Pulmonary artery endothelial cell (primary cell): Measurements from ENCODE around the gene MYL12A. TPM values are rescaled to one million over a fixed set of nuclear protein-coding genes. Genes with fewer than 3 reads are reported as not detected.
"Not testable (repeated sequence)": the region's sequence is repeated elsewhere in the genome, so short reads cannot be mapped to it uniquely, and the experiment has no call there.

Experiments used
- DNase-seq: peaks from one replicate; pipeline ENCODE4 v3.0.0-alpha.2; 2011; ENCODE audit warnings: low read depth, low spot score
- total RNA-seq: library from RNA; depleted of rRNA; stranded (reverse); fragments of >200 nt; gene quantifications from 2 replicates; pipeline ENCODE4 v1.2.3, GENCODE V29; 2014

Gene MYL12A
- total RNA-seq, result 895 and 1,553 TPM in 2 replicates

GRCh38 chr18:3247240-3248061 is at the start of gene MYL12A:
MYL12A (plus strand) TSS chr18:3247801; CDS start chr18:3253248, 5,447 bp downstream.
- peak; percentile 97 for DNase-seq

- not testable (repeated sequence) for DNase-seq
Observed at GRCh38 chr18:3198260-3198860, 49.2 kb upstream of the MYL12A start.

- DNase-seq, result no peak
Observed at GRCh38 chr18:3199942-3200645, 47.5 kb upstream of the MYL12A start.

DNA sequence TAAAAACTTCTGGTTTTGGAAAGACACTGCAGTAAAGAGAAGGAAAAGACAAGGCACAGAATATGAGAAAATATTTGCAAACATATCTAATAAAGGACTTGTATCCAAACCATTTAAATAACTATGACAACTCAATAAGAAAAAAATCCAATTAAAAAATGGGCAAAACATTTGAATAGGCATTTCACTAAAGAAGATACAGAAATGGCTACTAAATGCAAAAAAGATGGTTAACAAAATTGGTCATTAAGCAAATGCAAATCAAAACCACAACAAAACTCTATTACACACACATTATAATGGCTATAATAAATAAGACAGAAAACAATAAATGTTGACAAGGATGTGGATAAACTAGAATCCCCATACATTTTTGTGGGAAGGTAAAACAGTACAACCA is 42.4 kb upstream of the MYL12A start:
- no peak for DNase-seq

DNA sequence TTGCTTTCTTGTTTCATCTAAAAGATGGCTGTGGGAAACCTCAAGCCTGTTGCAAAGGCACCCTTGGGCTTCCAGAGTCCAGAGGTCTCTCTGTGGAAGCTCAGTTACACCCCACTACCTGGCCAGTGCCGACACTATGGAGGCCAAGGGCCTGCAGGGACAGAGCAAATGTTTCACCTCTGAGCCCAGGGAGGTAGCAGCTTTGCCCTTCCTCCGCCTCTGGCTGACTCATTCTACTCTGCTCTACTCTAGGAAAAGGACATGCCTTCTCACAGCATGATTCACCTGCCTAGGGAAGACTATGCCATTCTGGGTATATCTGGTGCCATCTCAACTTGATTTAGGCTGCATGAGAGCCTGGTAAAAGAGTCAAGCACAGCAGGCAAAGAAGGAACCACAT is 40.0 kb upstream of the MYL12A start:
- DNase-seq, result no peak

DNA sequence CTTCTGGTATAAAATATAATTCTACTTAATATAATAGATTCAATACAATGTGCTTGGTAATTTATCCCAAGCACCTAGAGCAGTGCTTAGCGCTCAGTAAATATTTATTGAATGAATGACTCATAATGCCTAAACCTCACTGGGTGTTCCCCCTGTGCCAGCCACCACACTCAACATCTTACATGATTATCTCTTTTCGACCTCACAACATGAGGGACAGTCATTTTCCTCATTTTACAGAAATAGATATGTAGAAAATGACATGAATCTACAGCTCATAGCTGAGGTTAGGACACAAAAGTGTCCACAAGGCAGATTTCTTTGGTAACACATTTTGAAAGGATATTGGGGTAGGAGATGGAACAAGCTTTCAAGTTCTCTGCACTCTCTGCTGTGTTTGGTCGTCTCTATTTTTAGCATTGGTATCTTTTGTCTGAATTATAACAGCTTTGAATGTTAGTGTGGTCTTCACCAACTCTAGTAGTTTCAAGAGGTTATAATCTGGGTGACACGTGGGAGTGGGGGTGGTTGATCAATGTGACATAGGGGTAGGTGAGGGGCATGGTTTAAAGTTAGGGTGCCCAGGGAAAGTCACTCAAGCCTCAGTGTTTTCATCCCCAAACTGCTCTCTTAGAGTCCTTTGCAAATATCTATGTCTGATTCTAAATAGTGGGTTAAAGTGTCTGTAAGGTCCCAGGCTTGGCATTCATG is 37.6 kb upstream of the MYL12A start:
- DNase-seq, result no peak

DNA sequence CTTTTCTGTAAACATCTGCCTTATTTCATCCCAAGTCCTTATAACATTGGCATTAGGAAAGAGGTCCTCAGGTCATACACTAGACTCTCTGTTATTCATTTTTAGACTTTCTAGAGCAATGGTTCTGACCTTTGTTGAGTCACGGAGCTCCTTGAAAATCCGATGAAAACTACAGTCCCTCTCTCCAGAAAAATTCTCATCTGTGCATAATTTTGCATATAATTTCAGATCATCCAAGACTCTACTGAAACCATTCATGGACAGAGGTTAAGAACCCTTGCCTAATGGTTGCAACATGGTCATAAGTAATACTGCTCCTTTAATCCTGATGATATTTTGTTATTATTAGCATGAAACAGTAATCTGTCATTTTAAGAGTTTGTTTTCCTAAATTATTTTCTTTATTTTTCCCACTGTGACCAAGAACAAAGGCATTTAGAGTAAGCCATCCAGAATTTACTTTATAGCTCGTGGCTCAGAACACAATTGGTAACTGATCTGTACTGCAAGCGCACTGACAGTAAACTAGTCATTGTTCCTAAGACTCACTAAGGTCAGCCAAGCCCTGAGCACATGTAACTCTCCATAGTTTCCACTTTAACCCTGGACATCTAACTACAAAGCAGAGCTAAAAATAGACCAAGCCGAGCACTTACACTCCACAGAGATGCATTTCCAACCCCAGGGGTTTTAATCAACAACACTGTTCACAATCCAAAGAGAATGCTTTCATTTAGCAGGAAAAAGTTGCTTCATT is 36.2 kb upstream of the MYL12A start:
- DNase-seq, result no peak

DNA sequence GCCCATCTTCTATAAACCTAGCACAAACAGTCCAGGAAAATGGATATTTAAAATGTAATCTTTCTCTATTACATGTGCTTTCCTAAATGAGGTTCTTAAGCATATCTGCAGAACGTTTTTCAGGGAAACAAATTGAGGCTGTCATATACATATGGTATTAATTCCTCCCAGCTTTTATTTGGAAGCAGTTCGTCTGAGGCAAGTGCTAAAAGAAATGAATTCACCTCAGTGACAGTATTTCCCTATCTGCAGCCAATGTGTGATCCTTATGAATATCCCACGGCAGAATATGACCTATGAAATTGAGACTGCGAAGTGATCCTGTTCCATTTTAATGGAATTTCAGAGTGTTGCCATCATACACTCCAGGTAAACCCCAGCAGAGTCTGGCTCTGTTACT is 34.9 kb upstream of the MYL12A start:
- DNase-seq, result no peak

GRCh38 chr18:3213300-3214059 is 34.1 kb upstream of the MYL12A start:
- DNase-seq, result no peak

- DNase-seq, result no peak
Observed at GRCh38 chr18:3214855-3215637, 32.6 kb upstream of the MYL12A start.

GRCh38 chr18:3216987-3217386 is 30.6 kb upstream of the MYL12A start:
- DNase-seq, result no peak

DNA sequence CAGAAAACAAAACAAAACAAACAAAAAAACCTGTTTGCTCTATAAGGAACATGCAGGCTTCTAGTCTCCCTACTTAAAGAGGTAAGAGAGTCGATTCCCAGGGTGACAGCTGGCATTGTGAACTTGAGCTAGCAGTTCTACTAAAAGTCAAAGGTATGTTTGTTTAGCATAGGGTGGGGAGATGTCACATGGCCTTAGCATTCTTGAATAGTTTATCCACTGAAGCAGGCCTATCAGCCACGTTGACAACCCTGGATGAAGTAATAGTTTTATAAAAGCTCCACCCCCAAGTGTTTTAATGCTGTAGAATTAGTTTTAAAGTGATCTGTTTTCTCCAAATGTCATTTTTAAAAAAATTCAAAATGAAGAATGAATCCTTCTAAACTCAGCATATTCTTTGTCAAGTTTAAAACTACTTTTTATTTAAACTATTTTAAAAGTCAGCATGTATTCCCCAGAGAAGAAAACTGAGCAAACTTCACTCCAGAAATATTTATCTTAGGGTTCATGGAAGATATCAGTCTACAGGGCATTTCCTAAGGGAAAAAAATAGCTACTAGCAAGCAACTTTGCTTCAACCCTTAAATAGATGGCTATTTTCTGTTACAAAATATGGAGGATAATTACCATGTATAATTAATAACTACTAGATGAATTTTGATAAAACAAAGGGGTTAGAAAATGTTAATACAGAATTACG is 29.5 kb upstream of the MYL12A start:
- no peak for DNase-seq

GRCh38 chr18:3218819-3219218 is 28.8 kb upstream of the MYL12A start:
- DNase-seq, result no peak

DNA sequence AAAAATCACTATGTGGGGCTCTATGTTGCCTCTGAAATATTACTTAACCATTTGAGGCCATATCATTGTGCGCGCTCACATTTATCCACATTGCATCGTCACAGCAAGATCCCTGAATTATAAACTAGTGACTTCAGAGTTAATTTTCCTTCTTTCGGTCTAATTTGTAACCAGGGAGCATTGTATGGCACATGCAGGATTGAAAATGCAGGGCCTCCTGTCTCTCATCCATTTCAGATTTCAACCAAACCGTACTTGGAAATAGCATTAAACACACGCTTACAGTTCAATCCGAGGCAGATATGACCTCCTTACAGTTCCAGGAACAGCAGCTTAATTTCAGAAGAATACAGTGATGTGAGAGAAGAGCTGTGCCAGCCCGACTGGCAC is 28.4 kb upstream of the MYL12A start:
- DNase-seq, result no peak

GRCh38 chr18:3219631-3220335 is 27.8 kb upstream of the MYL12A start, which contains the start of gene MYOM1:
MYOM1 (minus strand) TSS chr18:3219968; CDS start chr18:3215223, 4,745 bp downstream.
- no peak for DNase-seq

DNA sequence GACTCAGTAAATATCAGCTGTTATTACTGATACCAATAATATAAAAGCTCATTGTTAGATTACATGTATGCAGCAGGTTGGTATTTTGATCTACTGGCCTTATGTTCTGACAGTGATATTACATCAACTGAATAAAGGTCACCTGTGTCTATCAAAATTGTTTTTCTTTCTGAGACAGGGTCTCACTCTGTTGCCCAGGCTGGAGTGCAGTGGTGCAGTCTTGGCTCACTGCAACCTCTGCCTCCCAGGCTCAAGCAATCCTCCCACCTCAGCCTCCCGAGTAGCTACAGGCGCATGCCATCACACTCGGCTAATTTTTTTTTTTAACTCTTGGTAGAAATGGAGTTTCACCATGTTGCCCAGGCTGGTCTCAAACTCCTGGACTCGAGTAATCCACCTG is 26.7 kb upstream of the MYL12A start:
- not testable (repeated sequence) for DNase-seq

DNA sequence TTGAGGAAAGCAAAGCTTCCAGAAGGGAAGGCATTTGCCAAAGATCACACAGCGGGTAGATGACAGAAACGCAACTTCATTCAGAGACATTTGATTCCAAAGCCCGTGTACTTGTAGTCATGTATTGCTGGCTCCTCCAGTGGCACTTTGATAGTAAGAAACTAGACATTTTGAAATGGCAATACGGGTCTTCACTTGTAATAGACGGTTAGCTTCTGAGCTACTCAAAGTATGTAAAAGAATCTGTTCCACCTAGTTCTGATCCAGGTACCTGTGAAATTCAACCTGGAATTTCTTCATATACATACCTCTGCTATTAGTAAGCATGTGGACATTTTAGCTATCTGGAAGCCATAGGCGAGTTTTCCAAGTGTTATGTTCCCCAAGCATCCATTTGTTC is 26.1 kb upstream of the MYL12A start:
- no peak for DNase-seq

GRCh38 chr18:3223356-3223755 is 24.2 kb upstream of the MYL12A start:
- no peak for DNase-seq
